IPS-20b (cell line): ENCODE data around the gene EEA1.

Experiments
- H3K27ac ChIP-seq: one replicate; pipeline ENCODE4 v1.5.1; 2013; ENCODE audit warnings: low read length
- H3K27me3 ChIP-seq: 2 replicates; pipeline ENCODE4 v1.6.1; 2013; ENCODE audit warnings: mild to moderate bottlenecking, low read length, inconsistent platforms; ENCODE audit not compliant: insufficient read depth
- H3K36me3 ChIP-seq: 2 replicates; pipeline ENCODE4 v1.6.1; 2013; ENCODE audit warnings: low read depth, mild to moderate bottlenecking, inconsistent platforms, low read length, moderate library complexity; ENCODE audit not compliant: insufficient read depth
- H3K4me1 ChIP-seq: 2 replicates; pipeline ENCODE4 v1.6.1; 2013; ENCODE audit warnings: mild to moderate bottlenecking, control low read depth, inconsistent platforms, low read length, moderate library complexity; ENCODE audit not compliant: insufficient read depth
- H3K4me3 ChIP-seq: 2 replicates; pipeline ENCODE4 v1.5.1; 2013; ENCODE audit warnings: mild to moderate bottlenecking, low read length, inconsistent platforms
- H3K9ac ChIP-seq: 2 replicates; pipeline ENCODE4 v1.6.1; 2013; ENCODE audit warnings: low read depth, mild to moderate bottlenecking, inconsistent platforms, low read length, moderate library complexity
- H3K9me3 ChIP-seq: 2 replicates; pipeline ENCODE4 v1.6.1; 2013; ENCODE audit warnings: mild to moderate bottlenecking, low read depth, low read length, inconsistent platforms; ENCODE audit not compliant: insufficient read depth

The EEA1 gene

DNA sequence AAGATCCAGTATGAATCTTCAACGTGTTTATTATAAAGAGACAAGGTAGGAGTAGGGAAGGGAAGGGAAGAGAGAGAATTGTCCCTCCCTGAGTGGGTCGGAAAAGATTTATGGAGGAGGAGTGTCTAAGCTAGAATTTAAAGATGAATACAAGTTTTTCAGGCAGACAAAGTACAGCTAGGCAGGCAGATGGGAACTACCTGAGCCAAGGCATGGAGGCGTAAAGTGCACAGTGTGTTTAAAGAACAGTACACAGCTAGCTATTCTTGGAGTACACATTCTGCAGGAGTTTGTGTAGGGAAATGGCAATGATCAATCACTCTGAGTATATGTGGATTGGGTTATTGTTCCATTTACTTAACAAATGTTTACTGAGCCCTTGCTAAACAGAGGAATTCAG, 206.2 kb downstream of the EEA1 start:
- Histone ChIP-seq H3K27ac (no peak overlapping the region), H3K36me3 (no peaks in the 10 kb centered on the region)

DNA sequence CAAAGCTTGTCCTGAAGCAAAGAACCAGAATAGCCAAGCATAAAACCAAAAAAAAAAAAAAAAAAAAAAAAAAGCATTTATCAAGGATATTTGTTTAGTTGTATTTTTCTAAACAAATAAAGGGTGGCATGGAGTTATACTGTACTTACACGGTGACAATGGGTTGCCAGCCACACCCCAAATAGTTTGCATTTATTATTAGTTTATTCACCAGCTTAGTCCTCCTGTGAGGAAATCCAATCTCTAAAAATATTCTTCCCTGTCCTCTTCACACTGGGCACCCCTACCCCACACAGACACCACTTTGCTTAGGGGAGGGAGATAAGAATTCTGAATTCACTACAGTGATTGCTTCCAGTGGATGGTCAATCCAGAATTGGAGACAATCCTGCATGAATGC, 207.4 kb downstream of the EEA1 start:
- Histone ChIP-seq H3K27ac (no peak overlapping the region), H3K4me3 (no peak overlapping the region), H3K9me3 (peaks cover 7% of the 10 kb centered on the region), H3K4me1 (peaks cover 5% of the 10 kb centered on the region; the same call in 1 of the 2 replicates), H3K36me3 (no peaks in the 10 kb centered on the region), H3K27me3 (no peaks in the 10 kb centered on the region), H3K9ac (no peak overlapping the region)

More for the DNA sequence above, 206.2 kb downstream of the EEA1 start:
- Histone ChIP-seq H3K9me3 (peaks cover 7% of the 10 kb centered on the region), H3K9ac (no peak overlapping the region), H3K4me1 (no peaks in the 10 kb centered on the region), H3K27me3 (no peaks in the 10 kb centered on the region), H3K4me3 (no peak overlapping the region)

DNA sequence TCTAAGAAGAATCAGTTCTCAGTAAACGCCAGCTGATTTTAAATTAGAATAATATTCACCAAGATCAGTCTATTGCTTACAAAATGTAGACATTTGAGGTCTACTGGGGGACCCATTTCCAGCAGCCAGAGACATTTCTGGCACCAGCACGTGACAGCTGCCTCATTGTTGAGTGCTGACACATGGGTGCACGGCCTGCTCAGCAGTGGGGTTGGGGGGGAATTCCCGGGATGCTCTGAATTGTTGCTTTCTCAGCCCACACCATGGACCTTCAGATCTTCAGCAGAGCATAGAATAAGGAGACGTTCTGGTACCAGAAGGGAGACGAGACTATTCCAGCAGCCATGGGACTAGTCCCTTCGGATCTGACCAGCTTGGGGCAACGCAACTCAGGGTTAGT, 208.0 kb downstream of the EEA1 start:
- Histone ChIP-seq H3K4me3 (no peak overlapping the region), H3K4me1 (peaks cover 8% of the 10 kb centered on the region; the same call in 1 of the 2 replicates), H3K36me3 (no peaks in the 10 kb centered on the region), H3K9me3 (peaks cover 7% of the 10 kb centered on the region), H3K27ac (no peak overlapping the region), H3K9ac (no peak overlapping the region), H3K27me3 (no peaks in the 10 kb centered on the region)
